HCT116 (cell line): ENCODE results near the gene FBXL13. TPM values are rescaled to one million over a fixed set of nuclear protein-coding genes. Genes with fewer than 3 reads are reported as not detected.

ENCODE experiments used
- ATAC-seq: fragments of 200-7000 bp; cut with Tn5 transposase; 2 replicates; pipeline ENCODE4 v1.9.1; 2020; ENCODE audit warnings: mild to moderate bottlenecking, moderate library complexity
- BruUV-seq: library from RNA; stranded (reverse); fragments of 400-500 nt; replicated peaks from 2 replicates; lab custom pipeline; 2021; lab: Mats Ljungman, UMichigan
- CTCF ChIA-PET: fragments of 300-600 bp; sonication (Branson Sonifier 250); formaldehyde crosslinking; loops from one replicate; lab custom pipeline; 2021; ENCODE audit warnings: antibody characterized with exemption; lab: Charles Lee
- POLR2A ChIA-PET: fragments of 300-600, 350-600 bp; sonication (Branson Sonifier 250); formaldehyde crosslinking; loops from one replicate; lab custom pipeline; 2021; ENCODE audit warnings: antibody characterized with exemption; lab: Charles Lee
- RAD21 ChIA-PET, 2 experiments: fragments of 300-600 bp; sonication (Branson Sonifier 250); formaldehyde crosslinking; loops; one replicate each; lab custom pipeline; 2023; ENCODE audit warnings: low total read pairs in 2 of 2; ENCODE audit not compliant: uncharacterized antibody in 2 of 2, unreplicated experiment in 2 of 2, low non-redundant PET in 1 of 2; lab: Charles Lee
- DNase-seq: peaks from one replicate; pipeline ENCODE4 v3.0.0-alpha.2; 2010; ENCODE audit warnings: low read depth, low spot score
- H2AFZ ChIP-seq: fragments of 200-600 bp; shearing (Covaris generic), sonication (generic); 2 replicates; pipeline ENCODE4 v1.6.1; 2017; ENCODE audit warnings: low read depth, mixed run types, mixed read lengths, antibody characterized with exemption, low read length; ENCODE audit not compliant: poor library complexity, severe bottlenecking
- H3K27ac ChIP-seq: 2 replicates; pipeline ENCODE4 v1.5.1; 2012; ENCODE audit warnings: low read depth, low read length
- H3K27me3 ChIP-seq: fragments of 200-600 bp; sonication (generic); 2 replicates; pipeline ENCODE4 v1.6.1; 2016; ENCODE audit warnings: mixed run types, low read length, mixed read lengths; ENCODE audit not compliant: insufficient read depth
- H3K36me3 ChIP-seq, 2 experiments: fragments of 200-500 bp in 1 of 2; fragments of 200-600 bp in 1 of 2; sonication (Bioruptor generic) in 1 of 2; sonication (generic) in 1 of 2; 2 replicates each; pipeline versions ENCODE4 v1.5.1 to v1.6.1; 2014 to 2016; ENCODE audit warnings: low read length in 2 of 2, inconsistent platforms in 1 of 2, mixed read lengths in 1 of 2, mixed run types in 1 of 2; ENCODE audit not compliant: insufficient read depth in 2 of 2, control insufficient read depth in 1 of 2
- H3K4me1 ChIP-seq, 2 experiments: fragments of 200-600 bp in 1 of 2; sonication (generic) in 1 of 2; 2 replicates each; pipeline versions ENCODE4 v1.5.1 to v1.6.1; 2012 to 2017; ENCODE audit warnings: low read length in 2 of 2, inconsistent platforms in 1 of 2, mild to moderate bottlenecking in 1 of 2, mixed read lengths in 1 of 2, mixed run types in 1 of 2, moderate library complexity in 1 of 2; ENCODE audit not compliant: insufficient read depth in 2 of 2, control insufficient read depth in 1 of 2
- H3K4me2 ChIP-seq: fragments of 200-600 bp; sonication (generic); 2 replicates; pipeline ENCODE4 v1.6.1; 2017; ENCODE audit warnings: mixed run types, low read length, mixed read lengths
- H3K4me3 ChIP-seq, 2 experiments: fragments of 200-600 bp in 1 of 2; sonication (generic) in 1 of 2; replicated peaks in 1 of 2; 2 replicates each; pipeline ENCODE4 v1.5.1; 2011 to 2016; ENCODE audit warnings: low read length in 2 of 2, control low read depth in 1 of 2, low read depth in 1 of 2, mild to moderate bottlenecking in 1 of 2, mixed read lengths in 1 of 2, mixed run types in 1 of 2
- H3K79me2 ChIP-seq: fragments of 200-600 bp; sonication (generic); 2 replicates; pipeline ENCODE4 v1.6.1; 2017; ENCODE audit warnings: mild to moderate bottlenecking, mixed run types, low read length, moderate library complexity, mixed read lengths; ENCODE audit not compliant: insufficient read depth
- H3K9ac ChIP-seq: fragments of 200-600 bp; sonication (generic); 2 replicates; pipeline ENCODE4 v1.6.1; 2016; ENCODE audit warnings: low read length, mixed read lengths
- H3K9me2 ChIP-seq: fragments of 200-600 bp; sonication (generic), shearing (Covaris generic); 2 replicates; pipeline ENCODE4 v1.6.1; 2017; ENCODE audit warnings: mixed run types, mild to moderate bottlenecking, moderate library complexity; ENCODE audit not compliant: insufficient read depth
- H3K9me3 ChIP-seq, 2 experiments: fragments of 200-500 bp in 1 of 2; fragments of 200-600 bp in 1 of 2; sonication (Bioruptor generic) in 1 of 2; sonication (generic) in 1 of 2; 2 replicates each; pipeline ENCODE4 v1.6.1; 2014 to 2017; ENCODE audit warnings: low read length in 2 of 2, mixed read lengths in 2 of 2, inconsistent platforms in 1 of 2, low read depth in 1 of 2, mild to moderate bottlenecking in 1 of 2, mixed run types in 1 of 2, moderate library complexity in 1 of 2; ENCODE audit not compliant: control insufficient read depth in 1 of 2, insufficient read depth in 1 of 2
- H4K20me1 ChIP-seq: fragments of 200-600 bp; sonication (generic), shearing (Covaris generic); 2 replicates; pipeline ENCODE4 v1.6.1; 2017; ENCODE audit warnings: mixed run types, mild to moderate bottlenecking, moderate library complexity; ENCODE audit not compliant: insufficient read depth
- CBX3 ChIP-seq: IDR thresholded peaks from 2 replicates; pipeline ENCODE4 v1.6.1; 2012; ENCODE audit warnings: low read depth
- CEBPB ChIP-seq: IDR thresholded peaks from 2 replicates; pipeline ENCODE4 v1.6.1; 2012; ENCODE audit warnings: low read depth
- EGR1 ChIP-seq: IDR thresholded peaks from 2 replicates; pipeline ENCODE4 v1.6.1; 2012; ENCODE audit warnings: low read depth
- EZH2phosphoT487 ChIP-seq: fragments of 200-600 bp; IDR thresholded peaks from 2 replicates; pipeline ENCODE4 v1.6.1; 2018; ENCODE audit warnings: antibody characterized with exemption, borderline replicate concordance
- FOSL1 ChIP-seq: IDR thresholded peaks from 2 replicates; pipeline ENCODE4 v1.6.1; 2012; ENCODE audit warnings: low read depth
- RAD21 ChIP-seq: IDR thresholded peaks from 2 replicates; pipeline ENCODE4 v1.6.1; 2012; ENCODE audit warnings: low read depth, mild to moderate bottlenecking
- REST ChIP-seq: IDR thresholded peaks from 2 replicates; pipeline ENCODE4 v1.6.1; 2012; ENCODE audit warnings: low read depth
- SP1 ChIP-seq: IDR thresholded peaks from 2 replicates; pipeline ENCODE4 v1.6.1; 2012; ENCODE audit warnings: low read depth
- YY1 ChIP-seq: IDR thresholded peaks from 2 replicates; pipeline ENCODE4 v1.6.1; 2011; ENCODE audit warnings: low read length, low read depth, moderate library complexity, mild to moderate bottlenecking; ENCODE audit not compliant: insufficient replicate concordance; ENCODE audit errors: extremely low read depth
- ZFX ChIP-seq: fragments of 450-650 bp; IDR thresholded peaks from 2 replicates; pipeline ENCODE4 v1.6.1; 2017
- ZNF274 ChIP-seq: fragments of 200-500 bp; sonication (Bioruptor generic); IDR thresholded peaks from 2 replicates; pipeline ENCODE4 v1.6.1; 2014; ENCODE audit warnings: mild to moderate bottlenecking, low read depth, low read length, inconsistent platforms
- intact Hi-C: fragments of 100-400 bp; cut with micrococcal nuclease; formaldehyde crosslinking; loops from 2 replicates; pipeline ENCODE4 v1.10.0; 2022
- total RNA-seq: library from RNA; stranded (reverse); gene quantifications from one replicate; pipeline ENCODE4 v1.2.1, GENCODE V29; 2021; ENCODE audit not compliant: unreplicated experiment
- TF ChIP-seq, protein P1 (sequence below), 3 experiments: fragments of 200-600 bp in 1 of 3; sonication (generic) in 1 of 3; IDR thresholded peaks in 2 of 3; conservative IDR thresholded peaks in 1 of 3; 2 replicates each; pipeline ENCODE4 v1.5.1; 2012 to 2017; ENCODE audit warnings: low read depth in 2 of 3, low read length in 2 of 3, antibody characterized with exemption in 1 of 3, borderline replicate concordance in 1 of 3, control low read depth in 1 of 3, mild to moderate bottlenecking in 1 of 3, mixed read lengths in 1 of 3, mixed run types in 1 of 3, moderate library complexity in 1 of 3; ENCODE audit not compliant: insufficient read depth in 1 of 3
- TF ChIP-seq, protein P2 (sequence below): IDR thresholded peaks from 2 replicates; pipeline ENCODE4 v1.6.1; 2011; ENCODE audit warnings: mild to moderate bottlenecking, low read length, moderate library complexity; ENCODE audit not compliant: insufficient replicate concordance; ENCODE audit errors: extremely low read depth

FBXL13 gene
- total RNA-seq, 1 experiment from 2014 or later: 1.0 TPM

- no peaks in the 10 kb centered on the region for H4K20me1 ChIP-seq
- DNase-seq (no peak), ATAC-seq (no peak)
- TF ChIP-seq EGR1: no peak
- peak; percentile 73; the same call in 1 of the 2 replicates for TF ChIP-seq CBX3
- no peak overlapping the region for H3K4me3 ChIP-seq
- RAD21 ChIA-PET: interaction anchor here in 1 of 2 experiments (0.6 kb wide), 1 partner anchor 59 kb away, joined by 3 read pairs; no protein-coding TSS in a partner anchor
- CTCF ChIA-PET: no interaction called here
- intact Hi-C loops: no loop called here
- no peaks in the 10 kb centered on the region for H3K27me3 ChIP-seq
- no TSS peak for BruUV-seq
- no peaks in the 10 kb centered on the region for H3K4me1 ChIP-seq
- H2AFZ ChIP-seq: no peak overlapping the region
- POLR2A ChIA-PET: interaction anchor here (0.6 kb wide), 1 partner anchor 22 kb away, joined by 5 read pairs; no protein-coding TSS in a partner anchor
- no peak overlapping the region for H3K9ac ChIP-seq
- H3K4me2 ChIP-seq: no peak overlapping the region
- H3K27ac ChIP-seq: no peak overlapping the region
- H3K9me3 ChIP-seq: no peaks in the 10 kb centered on the region
- H3K36me3 ChIP-seq: no peaks in the 10 kb centered on the region
- H3K79me2 ChIP-seq: no peaks in the 10 kb centered on the region
- no peaks in the 10 kb centered on the region for H3K9me2 ChIP-seq
These were observed 71.6 kb downstream of the FBXL13 start for GRCh38 chr7:103003004-103003403.

GRCh38 chr7:103001210-103001609 is 73.4 kb downstream of the FBXL13 start:
- H3K4me2 ChIP-seq: no peak overlapping the region
- no TSS peak for BruUV-seq
- H3K9me2 ChIP-seq: no peaks in the 10 kb centered on the region
- H4K20me1 ChIP-seq: no peaks in the 10 kb centered on the region
- DNase-seq (no peak), ATAC-seq (no peak)
- no peak for TF ChIP-seq ZFX
- TF ChIP-seq FOSL1: no peak
- no peak for TF ChIP-seq REST
- TF ChIP-seq, protein P1, sequence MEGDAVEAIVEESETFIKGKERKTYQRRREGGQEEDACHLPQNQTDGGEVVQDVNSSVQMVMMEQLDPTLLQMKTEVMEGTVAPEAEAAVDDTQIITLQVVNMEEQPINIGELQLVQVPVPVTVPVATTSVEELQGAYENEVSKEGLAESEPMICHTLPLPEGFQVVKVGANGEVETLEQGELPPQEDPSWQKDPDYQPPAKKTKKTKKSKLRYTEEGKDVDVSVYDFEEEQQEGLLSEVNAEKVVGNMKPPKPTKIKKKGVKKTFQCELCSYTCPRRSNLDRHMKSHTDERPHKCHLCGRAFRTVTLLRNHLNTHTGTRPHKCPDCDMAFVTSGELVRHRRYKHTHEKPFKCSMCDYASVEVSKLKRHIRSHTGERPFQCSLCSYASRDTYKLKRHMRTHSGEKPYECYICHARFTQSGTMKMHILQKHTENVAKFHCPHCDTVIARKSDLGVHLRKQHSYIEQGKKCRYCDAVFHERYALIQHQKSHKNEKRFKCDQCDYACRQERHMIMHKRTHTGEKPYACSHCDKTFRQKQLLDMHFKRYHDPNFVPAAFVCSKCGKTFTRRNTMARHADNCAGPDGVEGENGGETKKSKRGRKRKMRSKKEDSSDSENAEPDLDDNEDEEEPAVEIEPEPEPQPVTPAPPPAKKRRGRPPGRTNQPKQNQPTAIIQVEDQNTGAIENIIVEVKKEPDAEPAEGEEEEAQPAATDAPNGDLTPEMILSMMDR (IDR thresholded peaks at IDR 0.05 in 2 of 3, conservative IDR thresholded peaks at IDR 0.05 in 1 of 3; ENCODE audit: borderline replicate concordance in 1 of 3, insufficient read depth in 1 of 3, low read depth in 2 of 3, low read length in 2 of 3): no peak
- TF ChIP-seq ZNF274: no peak
- no peak for TF ChIP-seq RAD21
- TF ChIP-seq, protein P2, sequence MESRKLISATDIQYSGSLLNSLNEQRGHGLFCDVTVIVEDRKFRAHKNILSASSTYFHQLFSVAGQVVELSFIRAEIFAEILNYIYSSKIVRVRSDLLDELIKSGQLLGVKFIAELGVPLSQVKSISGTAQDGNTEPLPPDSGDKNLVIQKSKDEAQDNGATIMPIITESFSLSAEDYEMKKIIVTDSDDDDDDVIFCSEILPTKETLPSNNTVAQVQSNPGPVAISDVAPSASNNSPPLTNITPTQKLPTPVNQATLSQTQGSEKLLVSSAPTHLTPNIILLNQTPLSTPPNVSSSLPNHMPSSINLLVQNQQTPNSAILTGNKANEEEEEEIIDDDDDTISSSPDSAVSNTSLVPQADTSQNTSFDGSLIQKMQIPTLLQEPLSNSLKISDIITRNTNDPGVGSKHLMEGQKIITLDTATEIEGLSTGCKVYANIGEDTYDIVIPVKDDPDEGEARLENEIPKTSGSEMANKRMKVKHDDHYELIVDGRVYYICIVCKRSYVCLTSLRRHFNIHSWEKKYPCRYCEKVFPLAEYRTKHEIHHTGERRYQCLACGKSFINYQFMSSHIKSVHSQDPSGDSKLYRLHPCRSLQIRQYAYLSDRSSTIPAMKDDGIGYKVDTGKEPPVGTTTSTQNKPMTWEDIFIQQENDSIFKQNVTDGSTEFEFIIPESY: no peak
- no peak for TF ChIP-seq SP1
- no peak for TF ChIP-seq EZH2phosphoT487
- TF ChIP-seq EGR1: no peak
- TF ChIP-seq YY1: no peak
- TF ChIP-seq CEBPB: no peak
- CTCF ChIA-PET: no interaction called here
- no peaks in the 10 kb centered on the region for H3K27me3 ChIP-seq
- no peak overlapping the region for H2AFZ ChIP-seq
- no peaks in the 10 kb centered on the region for H3K9me3 ChIP-seq
- no peaks in the 10 kb centered on the region for H3K4me1 ChIP-seq
- intact Hi-C loops: no loop called here
- H3K27ac ChIP-seq: no peak overlapping the region
- RAD21 ChIA-PET: no interaction called here
- POLR2A ChIA-PET: no interaction called here
- H3K79me2 ChIP-seq: no peaks in the 10 kb centered on the region
- H3K36me3 ChIP-seq: no peaks in the 10 kb centered on the region
- no peak overlapping the region for H3K9ac ChIP-seq
- no peak overlapping the region for H3K4me3 ChIP-seq
